GM20000 (cell line): ENCODE data around the gene PAWR.
"Not testable (repeated sequence)": the region's sequence is repeated elsewhere in the genome, so short reads cannot be mapped to it uniquely, and the experiment has no call there.

Experiments
- DNase-seq: peaks from one replicate; pipeline ENCODE4 v3.0.0; 2012; ENCODE audit warnings: low spot score
- TF ChIP-seq, protein P1 (sequence below): IDR thresholded peaks from 2 replicates; pipeline ENCODE4 v1.5.1; 2012; ENCODE audit warnings: mild to moderate bottlenecking, control low read depth; ENCODE audit errors: extremely low read depth, missing control alignments

The PAWR gene

DNA sequence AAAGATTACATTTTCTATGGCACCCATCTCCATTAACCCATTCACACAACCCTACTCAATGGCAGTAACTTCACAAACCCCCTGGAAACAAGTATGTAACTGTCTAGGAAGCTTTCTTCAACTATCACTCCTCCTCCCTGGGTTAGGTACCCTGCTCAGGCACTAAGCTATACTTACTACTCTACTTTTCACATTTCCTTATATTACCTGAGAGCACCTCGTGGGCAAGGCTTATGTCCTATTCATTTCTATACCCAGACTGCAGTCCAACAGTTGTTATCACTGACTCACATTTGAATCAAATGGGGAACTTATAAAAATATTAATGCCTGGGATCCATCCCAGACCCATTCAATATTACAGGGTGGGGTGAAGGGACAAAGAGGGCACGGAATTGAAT lies 4.6 kb downstream of the PAWR start:
- TF ChIP-seq, protein P1, sequence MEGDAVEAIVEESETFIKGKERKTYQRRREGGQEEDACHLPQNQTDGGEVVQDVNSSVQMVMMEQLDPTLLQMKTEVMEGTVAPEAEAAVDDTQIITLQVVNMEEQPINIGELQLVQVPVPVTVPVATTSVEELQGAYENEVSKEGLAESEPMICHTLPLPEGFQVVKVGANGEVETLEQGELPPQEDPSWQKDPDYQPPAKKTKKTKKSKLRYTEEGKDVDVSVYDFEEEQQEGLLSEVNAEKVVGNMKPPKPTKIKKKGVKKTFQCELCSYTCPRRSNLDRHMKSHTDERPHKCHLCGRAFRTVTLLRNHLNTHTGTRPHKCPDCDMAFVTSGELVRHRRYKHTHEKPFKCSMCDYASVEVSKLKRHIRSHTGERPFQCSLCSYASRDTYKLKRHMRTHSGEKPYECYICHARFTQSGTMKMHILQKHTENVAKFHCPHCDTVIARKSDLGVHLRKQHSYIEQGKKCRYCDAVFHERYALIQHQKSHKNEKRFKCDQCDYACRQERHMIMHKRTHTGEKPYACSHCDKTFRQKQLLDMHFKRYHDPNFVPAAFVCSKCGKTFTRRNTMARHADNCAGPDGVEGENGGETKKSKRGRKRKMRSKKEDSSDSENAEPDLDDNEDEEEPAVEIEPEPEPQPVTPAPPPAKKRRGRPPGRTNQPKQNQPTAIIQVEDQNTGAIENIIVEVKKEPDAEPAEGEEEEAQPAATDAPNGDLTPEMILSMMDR = no peak
- DNase-seq = no peak

DNA sequence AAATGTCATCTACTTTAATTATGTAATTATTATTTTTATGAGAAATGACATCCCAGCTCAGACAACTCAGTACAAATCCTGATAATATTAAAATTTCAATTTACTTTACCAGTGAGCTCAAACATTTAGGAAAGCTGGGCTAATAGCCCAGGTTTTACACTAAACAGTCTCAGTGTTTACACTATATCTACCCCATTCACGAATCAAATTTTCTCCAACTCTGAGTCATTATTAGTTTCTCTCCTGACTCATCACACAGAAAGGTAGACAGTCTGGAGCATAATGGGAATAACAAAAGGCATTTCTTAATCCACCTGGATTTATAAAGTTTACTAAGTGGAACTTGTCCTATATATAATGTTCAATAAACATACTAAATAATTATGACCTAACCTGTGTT lies 5.7 kb downstream of the PAWR start:
- no peak for DNase-seq
- TF ChIP-seq, protein P1 = no peak

DNA sequence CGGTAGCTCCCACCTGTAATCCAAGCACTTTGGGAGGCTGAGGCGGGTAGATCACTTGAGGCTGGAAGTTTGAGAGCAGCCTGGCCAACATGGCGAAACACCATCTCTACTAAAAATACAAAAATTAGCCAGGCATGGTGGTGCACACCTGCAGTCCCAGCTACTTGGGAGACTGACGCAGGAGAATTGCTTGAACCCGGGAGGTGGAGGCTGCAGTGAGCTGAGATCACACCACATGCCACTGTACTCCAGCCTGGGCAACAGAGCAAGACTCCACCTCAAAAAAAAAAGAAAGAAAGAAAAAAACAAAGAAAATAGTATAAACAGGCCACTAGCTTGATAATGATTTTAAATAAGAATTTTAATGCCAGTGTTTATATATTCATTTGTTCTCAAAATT lies 6.4 kb downstream of the PAWR start:
- DNase-seq = not testable (repeated sequence)

DNA sequence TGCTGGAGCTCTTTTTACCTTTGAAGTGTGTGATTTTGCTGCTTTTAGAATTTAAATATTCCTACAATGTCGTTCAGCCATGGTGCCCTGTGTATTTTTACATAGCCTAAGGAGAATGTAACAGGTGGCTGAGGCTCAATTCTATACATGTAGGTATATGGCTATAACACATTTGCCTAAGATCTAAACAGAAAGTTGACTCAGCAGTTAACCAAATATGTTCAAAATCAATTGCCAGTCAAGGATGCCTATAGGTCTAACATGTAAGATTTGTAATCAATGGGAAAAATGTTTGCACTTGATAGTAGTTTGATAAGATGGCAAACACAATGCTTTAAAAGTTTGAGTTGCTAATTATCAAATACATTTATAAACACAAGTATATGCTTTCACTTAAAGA lies 8.2 kb downstream of the PAWR start:
- no peak for DNase-seq
- TF ChIP-seq, protein P1 = no peak

DNA sequence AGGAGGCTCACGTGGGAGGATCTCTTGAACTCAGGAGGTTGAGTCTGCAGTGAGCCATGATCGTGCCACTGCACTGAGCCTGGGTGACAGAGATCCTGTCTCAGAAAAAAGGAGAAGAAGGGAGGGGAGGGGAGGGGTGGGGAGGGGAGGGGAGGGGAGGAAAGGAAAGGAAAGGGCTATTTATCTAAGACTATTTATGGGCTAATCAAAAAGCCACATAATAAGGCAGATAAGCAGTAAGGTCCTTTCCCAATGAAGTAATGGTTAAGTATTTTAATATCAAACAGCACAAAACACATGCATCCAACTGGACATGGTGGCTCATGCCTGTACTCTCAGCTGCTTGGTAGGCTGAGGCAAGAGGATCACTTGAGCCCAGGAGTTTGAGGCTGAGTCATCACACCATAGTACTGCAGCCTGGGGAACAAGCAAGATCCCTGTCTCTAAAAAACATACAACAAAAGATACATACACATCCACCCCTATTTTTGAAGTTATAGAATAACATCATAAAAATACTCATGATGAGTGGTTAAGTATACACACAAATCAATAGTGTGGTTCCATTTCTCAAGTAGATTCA lies 9.7 kb downstream of the PAWR start:
- TF ChIP-seq, protein P1 = no peak

DNA sequence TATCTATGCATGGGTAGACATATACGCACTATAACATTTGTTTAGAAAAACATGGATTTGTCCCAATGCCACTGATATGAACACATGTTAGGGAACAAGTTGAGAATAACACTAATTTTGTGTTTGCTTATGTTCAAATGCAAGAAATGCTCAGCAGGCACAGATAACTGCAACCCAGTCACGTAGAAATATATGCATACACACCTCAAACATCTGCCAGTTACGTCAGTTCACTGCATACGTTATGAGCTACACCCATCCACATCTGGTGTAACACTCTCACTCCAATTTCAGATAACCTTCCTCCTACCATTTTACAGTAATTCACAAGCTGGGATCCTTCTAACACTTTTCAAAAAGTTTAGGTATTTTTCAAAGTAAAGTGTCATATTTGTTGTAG lies 10.7 kb downstream of the PAWR start:
- TF ChIP-seq, protein P1 = no peak
- no peak for DNase-seq

More for the DNA sequence above, 9.7 kb downstream of the PAWR start:
- no peak for DNase-seq

DNA sequence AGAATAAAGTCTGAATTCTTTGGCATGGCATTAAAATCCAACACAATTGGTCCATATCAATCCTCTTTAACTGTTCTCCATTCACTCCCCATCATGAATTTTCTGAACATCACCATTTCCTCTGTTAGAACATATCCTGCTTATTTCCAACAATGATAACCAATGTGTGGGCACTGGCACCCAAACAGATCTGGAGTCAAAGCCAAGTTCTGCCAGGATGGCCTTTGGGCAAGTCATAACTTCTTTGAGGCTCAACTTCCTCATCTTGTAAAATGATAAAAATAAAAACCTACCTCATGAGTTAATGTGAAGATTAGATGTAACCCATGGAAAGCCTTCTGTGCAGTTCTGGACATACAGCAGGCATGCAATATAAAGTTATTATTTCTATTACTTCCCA lies 12.5 kb downstream of the PAWR start:
- no peak for DNase-seq
- TF ChIP-seq, protein P1 = no peak

DNA sequence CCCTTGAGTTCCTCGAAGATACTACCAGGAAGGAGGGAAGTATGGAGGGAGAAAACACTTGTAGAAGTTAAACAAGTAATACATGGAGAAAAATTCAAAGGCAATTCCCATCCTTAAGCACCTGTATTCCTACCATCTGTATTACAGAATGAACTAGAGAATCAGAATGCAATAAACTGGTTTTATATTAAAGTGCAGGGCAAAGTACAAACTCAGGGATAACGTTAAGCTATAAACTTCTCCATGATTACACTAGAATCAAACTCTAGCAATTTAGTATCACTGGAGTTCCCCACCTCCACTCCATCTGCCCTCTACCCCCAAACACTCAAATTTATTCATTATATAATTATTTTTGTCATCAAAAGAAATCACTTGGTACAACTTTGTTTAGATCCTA lies 13.1 kb downstream of the PAWR start:
- DNase-seq = no peak

More for the DNA sequence above, 13.1 kb downstream of the PAWR start:
- TF ChIP-seq, protein P1 = no peak
